Measurements from ENCODE around the gene LRCH2.

LRCH2 gene, protein sequence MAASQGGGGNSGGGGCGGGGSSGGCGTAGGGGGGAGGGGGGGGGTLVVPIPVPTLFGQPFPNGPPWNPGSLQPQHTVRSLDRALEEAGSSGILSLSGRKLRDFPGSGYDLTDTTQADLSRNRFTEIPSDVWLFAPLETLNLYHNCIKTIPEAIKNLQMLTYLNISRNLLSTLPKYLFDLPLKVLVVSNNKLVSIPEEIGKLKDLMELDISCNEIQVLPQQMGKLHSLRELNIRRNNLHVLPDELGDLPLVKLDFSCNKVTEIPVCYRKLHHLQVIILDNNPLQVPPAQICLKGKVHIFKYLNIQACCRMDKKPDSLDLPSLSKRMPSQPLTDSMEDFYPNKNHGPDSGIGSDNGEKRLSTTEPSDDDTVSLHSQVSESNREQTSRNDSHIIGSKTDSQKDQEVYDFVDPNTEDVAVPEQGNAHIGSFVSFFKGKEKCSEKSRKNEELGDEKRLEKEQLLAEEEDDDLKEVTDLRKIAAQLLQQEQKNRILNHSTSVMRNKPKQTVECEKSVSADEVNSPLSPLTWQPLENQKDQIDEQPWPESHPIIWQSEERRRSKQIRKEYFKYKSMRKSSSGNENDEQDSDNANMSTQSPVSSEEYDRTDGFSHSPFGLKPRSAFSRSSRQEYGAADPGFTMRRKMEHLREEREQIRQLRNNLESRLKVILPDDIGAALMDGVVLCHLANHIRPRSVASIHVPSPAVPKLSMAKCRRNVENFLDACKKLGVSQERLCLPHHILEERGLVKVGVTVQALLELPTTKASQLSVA

DNA sequence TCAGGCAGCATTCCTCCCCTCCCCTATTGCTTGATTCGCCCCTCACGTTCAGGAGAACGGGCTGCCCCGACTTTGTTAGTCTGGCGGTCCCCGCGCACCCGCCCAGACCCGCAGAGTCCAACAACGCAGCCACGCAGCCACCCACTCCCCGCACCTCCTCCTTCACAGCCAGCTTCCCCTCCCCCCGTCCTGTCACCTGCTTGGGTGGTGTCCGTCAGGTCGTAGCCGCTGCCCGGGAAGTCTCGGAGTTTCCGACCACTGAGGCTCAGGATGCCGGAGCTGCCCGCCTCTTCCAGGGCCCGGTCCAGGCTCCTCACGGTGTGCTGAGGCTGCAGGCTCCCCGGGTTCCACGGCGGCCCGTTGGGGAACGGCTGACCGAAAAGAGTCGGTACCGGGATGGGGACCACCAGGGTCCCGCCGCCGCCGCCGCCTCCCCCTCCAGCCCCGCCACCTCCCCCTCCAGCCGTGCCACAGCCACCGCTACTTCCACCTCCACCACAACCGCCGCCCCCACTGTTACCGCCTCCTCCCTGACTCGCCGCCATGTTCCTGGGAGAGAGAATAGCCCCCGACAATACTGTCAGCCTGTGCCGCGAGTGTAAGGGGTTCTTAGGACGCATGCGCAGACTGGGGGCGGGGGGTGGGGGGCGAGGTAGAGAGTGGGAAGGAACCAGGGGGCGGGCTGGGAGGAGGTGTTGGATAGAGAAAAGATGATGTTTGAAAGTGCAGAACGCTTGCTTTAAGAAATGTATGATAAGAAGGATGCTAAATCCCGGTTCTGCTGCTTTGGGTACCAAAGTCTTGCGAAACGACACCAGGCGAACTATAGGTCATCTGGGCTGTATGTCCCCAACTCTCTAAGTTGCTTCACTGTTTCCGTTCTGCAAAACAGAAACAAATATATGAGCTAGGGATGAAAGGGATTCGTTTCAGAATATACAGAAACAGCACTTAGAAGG, at the start of gene LRCH2:
LRCH2 (minus strand) TSS at position 600 of the 959 bp plus-strand sequence; CDS start at position 545, 55 bp downstream.
- no peak within 1 kb of the TSS for H3K4me3 ChIP-seq (ENCODE audit: low read depth, low read length)
- TF ChIP-seq, protein P1, sequence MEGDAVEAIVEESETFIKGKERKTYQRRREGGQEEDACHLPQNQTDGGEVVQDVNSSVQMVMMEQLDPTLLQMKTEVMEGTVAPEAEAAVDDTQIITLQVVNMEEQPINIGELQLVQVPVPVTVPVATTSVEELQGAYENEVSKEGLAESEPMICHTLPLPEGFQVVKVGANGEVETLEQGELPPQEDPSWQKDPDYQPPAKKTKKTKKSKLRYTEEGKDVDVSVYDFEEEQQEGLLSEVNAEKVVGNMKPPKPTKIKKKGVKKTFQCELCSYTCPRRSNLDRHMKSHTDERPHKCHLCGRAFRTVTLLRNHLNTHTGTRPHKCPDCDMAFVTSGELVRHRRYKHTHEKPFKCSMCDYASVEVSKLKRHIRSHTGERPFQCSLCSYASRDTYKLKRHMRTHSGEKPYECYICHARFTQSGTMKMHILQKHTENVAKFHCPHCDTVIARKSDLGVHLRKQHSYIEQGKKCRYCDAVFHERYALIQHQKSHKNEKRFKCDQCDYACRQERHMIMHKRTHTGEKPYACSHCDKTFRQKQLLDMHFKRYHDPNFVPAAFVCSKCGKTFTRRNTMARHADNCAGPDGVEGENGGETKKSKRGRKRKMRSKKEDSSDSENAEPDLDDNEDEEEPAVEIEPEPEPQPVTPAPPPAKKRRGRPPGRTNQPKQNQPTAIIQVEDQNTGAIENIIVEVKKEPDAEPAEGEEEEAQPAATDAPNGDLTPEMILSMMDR (IDR thresholded peaks at IDR 0.05; ENCODE audit: borderline replicate concordance, insufficient read depth, low read depth, low read length), result no peak

DNA sequence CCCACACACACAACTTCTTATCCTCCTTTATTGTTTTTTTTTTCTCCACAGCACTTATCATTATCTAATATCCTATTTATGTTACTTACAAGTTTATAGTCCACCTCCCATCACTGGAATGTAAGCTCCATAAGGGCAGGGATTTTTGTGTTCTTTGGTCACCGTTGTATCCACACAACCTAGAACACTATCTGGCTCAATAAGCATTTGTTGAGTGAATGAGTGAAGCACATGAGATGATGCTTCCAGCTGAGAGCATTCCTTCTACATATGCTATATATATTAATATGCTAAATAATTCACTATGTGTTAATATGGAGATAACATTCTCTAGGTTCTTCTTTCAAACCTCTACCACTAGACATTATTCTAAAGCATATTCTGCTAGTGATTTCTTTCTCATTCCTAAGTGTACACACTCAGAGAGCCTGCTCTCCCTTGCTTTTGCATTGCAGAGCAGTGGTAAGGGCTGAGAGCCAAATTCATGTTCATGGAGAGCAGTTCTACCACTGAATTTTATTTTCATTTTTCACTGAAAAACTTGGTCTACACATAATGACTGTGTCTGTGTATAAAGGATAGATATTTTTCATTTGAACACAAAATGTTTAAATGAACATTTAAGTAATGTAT, 35.3 kb upstream of the LRCH2 start:
- H3K4me3 ChIP-seq (ENCODE audit: low read depth, low read length), result no peak overlapping the region
- TF ChIP-seq, protein P1 (IDR thresholded peaks at IDR 0.05; ENCODE audit: borderline replicate concordance, insufficient read depth, low read depth, low read length), result no peak

DNA sequence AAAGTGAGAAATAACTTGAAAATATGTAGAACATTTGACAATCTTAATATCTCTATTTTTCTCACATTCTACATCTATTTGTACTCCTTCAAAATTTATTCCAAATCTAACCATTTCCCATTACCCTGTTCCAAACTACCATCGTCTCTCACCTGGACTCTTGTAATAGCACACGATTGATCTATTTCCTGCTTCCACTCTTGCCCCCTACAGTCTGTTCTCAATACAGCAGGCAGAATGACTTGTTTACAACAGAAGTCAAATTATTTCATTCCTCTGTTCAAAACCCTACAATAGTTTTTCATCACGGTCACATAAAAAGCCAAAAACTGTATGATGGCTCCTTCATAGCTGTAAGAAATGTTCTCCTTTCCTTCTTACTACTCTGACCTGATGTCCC, 34.5 kb upstream of the LRCH2 start:
- TF ChIP-seq, protein P1 (IDR thresholded peaks at IDR 0.05; ENCODE audit: borderline replicate concordance, insufficient read depth, low read depth, low read length), result peak; percentile 42; the same call in 1 of the 2 replicates

DNA sequence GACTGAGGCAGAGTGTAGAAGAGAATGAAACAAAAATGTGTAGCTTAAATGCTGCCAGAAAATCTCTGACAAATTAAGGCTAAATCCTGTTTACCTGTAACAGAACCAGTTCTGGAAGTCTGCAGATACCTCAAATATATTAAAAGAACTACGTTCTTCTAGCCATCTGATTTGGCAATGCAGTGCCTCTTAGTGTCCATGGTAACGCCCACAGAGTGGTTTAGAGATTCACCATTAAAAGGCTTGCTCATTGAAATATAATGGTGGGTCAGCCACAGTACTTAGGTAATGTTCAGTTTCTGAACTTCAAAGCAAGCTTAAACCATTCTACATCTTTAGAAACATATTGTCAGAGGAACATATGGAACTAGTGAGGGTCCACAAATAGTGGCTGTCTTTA, 32.4 kb upstream of the LRCH2 start:
- TF ChIP-seq, protein P1 (IDR thresholded peaks at IDR 0.05; ENCODE audit: borderline replicate concordance, insufficient read depth, low read depth, low read length), result no peak
- H3K4me3 ChIP-seq (ENCODE audit: low read depth, low read length), result no peak overlapping the region

More for the DNA sequence above, 34.5 kb upstream of the LRCH2 start:
- no peak overlapping the region for H3K4me3 ChIP-seq (ENCODE audit: low read depth, low read length)

DNA sequence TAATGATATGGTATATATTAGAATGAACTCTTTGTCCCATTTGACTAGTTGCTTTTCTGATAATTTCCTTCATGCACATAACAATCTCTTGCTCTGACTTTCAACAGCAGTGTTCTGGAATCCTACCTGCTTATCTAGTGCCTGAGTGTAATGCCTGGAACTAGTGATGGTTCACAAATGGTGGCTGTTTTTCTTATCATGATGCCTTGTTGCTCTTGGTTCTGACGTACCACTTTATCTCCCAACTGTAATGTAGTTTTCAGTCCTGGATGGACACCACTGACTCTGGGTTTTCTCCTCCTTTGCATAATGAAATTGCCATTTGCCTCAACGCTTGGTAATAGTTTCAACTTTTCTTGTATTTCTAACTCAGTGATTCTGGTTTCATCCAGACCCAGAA, 30.1 kb upstream of the LRCH2 start:
- TF ChIP-seq, protein P1 (IDR thresholded peaks at IDR 0.05; ENCODE audit: borderline replicate concordance, insufficient read depth, low read depth, low read length), result no peak
- no peak overlapping the region for H3K4me3 ChIP-seq (ENCODE audit: low read depth, low read length)

DNA sequence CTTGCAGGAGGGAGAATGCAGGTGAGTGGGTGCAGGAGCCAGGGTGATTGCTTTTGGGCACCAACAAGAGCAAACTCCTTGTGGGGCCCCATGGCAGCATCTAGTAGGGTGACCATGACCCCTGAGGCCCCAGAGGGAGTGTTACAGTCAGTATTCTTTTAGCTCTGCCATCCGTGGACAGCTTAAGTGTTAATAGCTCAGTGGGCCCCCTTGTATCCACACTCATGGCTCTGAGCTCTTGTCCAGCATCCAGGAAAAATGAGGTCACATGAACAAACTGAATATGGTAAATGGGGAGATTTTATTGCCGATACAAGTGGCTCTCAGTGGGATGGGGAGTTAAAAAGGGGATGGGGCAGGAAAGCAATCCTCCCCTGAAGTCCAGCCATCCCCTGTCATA, 27.3 kb upstream of the LRCH2 start:
- H3K4me3 ChIP-seq (ENCODE audit: low read depth, low read length), result no peak overlapping the region
- TF ChIP-seq, protein P1 (IDR thresholded peaks at IDR 0.05; ENCODE audit: borderline replicate concordance, insufficient read depth, low read depth, low read length), result no peak
